CD4-positive, alpha-beta T cell treated with Interleukin-17A for 1 hour (primary cell): ENCODE measurements around the gene CLCF1.

ENCODE experiments used
- DNase-seq: peaks from one replicate; pipeline ENCODE4 v3.0.0-alpha.2; 2020

The CLCF1 gene

DNA sequence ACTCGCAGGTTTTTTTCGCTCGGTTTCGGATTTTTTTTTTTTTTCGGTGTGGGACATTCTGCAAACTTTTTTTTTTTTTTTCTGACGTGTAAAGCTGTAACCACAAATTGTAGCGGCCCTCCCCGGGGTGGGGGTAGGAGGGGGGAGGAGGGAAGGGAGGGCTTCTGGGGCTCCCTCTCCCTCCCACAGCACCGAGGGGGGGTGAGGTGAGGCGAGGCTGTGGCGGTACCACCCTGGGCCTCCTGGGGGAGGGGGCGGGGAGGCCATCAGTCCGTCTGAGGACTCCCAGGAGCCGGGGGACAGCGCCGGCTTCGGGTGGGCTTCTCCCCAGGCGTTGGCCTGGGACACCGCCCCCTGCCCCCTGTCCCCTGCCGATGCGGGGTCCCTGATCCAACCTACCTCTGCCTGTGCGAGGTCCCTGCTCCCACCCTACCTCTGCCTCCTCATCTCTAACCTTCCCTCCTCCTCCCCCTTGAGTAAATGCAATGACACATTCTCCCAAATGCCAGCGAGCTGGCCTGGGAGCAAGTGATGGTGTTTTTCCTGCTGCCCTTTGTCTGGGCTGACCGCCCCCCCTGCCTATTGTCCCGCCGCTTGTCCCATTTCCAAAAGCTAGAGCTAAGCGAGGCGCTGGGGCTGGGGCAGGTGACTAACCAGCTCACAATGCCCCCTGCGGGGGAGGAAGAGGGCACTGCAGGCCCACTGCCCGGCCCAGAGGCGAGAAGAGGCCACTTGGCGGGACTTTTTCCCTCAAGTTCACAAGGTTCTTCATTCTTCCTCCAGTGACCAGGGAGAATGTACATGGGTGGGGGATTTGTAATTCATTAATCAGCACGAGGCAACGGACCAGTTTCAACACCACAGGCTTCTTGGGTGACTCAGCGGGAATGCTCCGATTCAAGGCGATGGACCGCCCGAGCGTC is 511 bp upstream of the CLCF1 start:
- peak; percentile 92 for DNase-seq

GRCh38 chr11:67372321-67372992 is 941 bp downstream of the CLCF1 start:
- DNase-seq: no peak

- DNase-seq: no peak
These were observed 1.5 kb downstream of the CLCF1 start for GRCh38 chr11:67371911-67372320.

DNA sequence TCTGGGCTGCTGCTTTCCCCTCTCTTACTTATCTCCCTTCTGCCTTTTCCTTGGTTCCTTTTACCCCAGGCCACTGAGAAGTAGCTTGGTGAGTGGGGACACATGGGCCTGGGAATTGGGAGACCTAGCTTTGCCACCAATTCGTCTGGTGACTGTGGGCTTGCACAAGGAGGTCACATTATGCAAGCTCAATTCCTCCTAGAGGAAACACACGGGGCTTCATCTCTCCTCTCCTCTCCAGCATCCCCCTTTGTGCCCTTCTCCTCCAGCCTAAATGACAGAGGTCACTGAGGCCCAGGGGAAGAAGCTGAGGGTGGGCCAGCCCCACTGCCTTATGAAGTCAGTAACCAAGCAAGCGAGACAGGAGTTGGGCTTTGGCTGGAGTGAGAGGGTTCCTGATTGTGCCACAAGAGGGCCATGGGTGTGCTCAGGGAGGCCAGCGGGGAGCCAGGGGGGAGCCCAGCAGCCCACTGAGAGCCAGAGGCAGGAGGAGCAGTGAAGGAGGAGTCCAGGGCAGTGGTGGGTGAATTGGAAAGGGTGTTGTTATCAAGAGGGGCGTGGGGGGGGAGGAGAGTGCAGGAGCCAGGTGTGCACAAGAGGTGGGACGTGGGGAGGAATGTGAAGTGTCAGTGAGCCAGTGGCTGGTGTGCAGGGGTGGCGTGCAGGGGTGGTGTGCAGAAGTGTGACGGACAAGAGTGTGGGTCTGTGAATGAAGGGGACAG is 2.0 kb downstream of the CLCF1 start:
- peak; percentile 46 for DNase-seq

- no peak for DNase-seq
These were observed 2.9 kb downstream of the CLCF1 start for GRCh38 chr11:67370351-67371076.

GRCh38 chr11:67369801-67370284 is 3.6 kb downstream of the CLCF1 start:
- no peak for DNase-seq

GRCh38 chr11:67369275-67369674 is 4.1 kb downstream of the CLCF1 start:
- DNase-seq: no peak

DNA sequence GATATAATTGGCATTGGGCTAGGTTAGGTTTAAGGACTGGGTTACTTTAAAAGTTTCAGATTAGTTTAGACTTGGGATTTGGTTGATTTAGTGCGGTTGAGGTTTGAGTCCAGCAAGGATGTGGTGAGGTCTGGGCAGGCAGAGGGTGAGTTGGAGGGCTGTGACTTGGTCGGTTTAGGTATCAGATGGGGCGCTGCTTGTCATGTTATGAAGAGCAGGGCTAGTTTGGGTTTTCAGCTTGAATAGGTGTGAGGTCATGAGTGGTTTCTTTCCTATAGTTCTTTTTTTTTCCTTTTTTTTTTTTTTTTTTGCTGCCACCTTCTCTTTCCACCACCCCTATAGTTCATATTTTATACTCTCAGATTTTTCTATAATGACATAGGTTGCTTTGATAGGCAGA is 4.8 kb downstream of the CLCF1 start:
- peak; percentile 51 for DNase-seq

GRCh38 chr11:67367761-67368227 is 5.6 kb downstream of the CLCF1 start:
- DNase-seq: no peak

DNA sequence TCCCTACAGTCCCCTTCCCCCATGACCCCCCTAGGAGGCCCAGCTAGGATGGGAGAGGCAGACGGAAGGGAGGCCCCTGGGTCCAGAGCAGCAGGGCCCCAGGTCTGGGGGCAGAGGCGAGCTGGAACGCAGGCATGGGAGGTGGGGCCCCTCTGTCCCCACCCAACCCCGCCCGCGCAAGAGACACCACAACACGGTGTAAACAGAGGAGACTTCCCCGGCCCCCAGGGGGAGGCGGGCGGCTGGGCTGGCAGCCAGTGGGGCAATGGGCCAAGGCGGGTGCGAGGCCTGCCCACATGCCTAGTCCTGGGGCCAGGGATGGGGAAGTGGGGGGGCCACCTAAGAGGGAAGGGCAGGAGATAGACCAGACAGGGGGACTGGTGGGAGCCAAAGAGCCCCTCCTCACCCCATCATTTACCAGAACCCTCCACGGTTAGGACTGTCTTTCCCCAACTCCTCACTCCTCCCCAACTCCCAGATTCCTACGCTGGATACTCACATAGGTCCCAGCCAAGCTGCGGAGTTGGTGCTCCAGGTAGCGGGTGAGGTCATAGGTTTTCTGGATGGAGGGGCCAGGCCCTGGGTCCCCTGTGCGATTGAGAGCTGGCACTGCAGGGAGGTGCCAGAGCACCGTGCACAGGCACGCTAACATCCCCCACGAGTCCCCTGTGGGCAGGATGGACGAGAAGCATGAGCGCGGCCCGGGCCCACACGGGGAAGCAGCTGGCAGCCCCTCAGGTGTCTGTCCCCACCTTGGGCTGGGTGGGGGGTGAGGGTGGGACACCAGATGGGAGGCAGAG is 6.2 kb downstream of the CLCF1 start:
- no peak for DNase-seq

- no peak for DNase-seq
These were observed 6.9 kb downstream of the CLCF1 start for GRCh38 chr11:67366546-67366945.

GRCh38 chr11:67365736-67366444 is 7.5 kb downstream of the CLCF1 start:
- DNase-seq: no peak

DNA sequence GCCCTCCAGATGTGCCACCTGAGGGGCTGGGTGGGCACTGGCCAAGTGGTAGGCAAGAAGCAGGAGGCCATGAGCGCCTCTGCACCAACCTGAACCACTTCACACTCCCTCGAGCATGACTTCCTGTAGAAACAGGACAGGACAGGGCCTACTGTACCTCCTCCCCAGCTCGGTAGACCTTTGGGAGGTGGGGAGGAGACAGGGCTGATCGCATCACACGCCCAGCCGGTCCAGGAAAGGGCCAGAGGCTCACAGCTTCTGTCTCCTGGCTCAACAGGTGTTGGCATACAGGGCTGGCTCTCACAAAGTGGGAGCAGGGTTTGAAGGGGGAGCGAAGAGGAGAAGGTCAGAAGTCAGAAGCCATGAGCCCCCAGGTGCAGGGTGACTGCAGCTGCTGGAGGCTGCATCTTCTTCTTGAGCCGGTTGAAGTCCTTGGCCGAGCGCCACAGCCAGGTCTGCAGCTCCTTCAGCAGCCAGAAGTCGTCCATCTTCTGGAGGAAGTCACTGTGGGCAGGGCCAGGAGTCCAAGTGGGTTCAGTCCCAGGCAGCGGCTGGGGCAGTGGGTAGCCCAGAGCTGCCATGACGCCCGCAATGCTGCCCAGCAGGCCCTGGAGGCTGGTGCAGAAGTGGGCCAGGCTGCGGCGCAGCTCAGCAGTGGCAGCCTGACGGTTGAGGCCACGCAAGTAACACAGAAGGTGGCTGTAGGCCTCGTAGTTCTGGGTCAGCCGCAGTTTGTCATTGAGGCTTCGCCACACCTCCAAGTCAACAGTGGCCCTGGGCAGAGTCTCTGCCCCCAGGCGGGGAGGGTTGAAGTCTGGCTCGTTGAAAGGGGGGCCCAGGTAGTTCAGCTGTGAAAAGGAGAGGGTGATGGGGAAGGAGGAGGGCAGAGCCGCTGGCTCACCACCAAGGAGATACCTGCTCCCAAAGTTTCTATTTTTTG is 8.3 kb downstream of the CLCF1 start:
- DNase-seq: no peak

DNA sequence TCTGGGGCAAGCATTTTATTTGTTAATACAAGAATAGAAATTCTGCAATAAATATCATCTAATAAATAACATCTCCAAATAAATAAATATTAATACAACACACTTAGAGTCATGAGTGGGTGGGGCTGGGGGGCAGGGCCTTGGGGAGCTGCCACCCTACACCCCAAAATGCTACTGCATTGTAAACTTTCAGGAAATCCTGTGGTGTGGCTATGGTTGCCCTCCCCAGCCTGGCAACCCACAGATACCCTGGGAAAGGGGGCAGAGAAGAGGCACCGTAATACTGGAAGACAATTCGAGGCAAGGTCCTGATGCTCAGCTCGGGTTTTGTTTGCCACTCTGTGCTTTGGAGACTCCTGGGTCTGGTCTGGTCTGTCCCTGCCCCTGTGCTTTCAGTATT is 9.2 kb downstream of the CLCF1 start:
- DNase-seq: peak; percentile 32

GRCh38 chr11:67357831-67358670 is 15.3 kb downstream of the CLCF1 start:
- no peak for DNase-seq

DNA sequence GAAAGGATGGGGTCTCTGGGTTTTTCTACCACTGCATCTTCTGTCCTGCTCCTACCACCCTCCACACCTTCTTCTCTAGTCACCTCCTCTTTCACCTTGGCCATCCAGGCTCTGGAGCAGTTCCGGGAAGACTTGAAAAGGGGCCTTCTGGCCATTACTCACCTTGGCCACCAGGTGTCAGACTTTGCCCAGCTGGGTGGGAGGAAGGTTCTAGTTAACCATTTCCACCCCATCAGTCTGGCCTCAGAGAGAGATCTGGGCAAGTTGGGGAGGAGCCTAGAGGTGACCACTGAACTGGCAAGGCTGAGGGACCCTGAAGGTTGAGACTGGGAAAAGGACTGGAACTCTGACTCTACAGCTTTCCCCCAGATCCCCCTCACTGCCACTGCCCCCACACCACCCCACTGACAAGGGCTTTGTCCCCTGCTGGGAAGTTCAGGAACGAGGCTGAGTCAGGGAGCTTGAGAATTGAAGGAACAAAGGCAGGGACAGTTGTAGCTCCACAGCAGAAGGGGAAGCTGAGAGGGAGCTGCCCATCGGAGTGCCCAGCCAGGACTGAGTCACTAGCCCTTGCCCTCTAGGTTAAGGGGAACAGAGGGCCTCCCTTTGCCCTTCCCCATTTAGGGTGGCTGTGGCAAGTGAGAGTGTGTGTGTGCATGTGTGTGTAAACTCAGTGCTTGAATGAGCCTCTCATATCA is 16.4 kb downstream of the CLCF1 start:
- peak; percentile 81 for DNase-seq

DNA sequence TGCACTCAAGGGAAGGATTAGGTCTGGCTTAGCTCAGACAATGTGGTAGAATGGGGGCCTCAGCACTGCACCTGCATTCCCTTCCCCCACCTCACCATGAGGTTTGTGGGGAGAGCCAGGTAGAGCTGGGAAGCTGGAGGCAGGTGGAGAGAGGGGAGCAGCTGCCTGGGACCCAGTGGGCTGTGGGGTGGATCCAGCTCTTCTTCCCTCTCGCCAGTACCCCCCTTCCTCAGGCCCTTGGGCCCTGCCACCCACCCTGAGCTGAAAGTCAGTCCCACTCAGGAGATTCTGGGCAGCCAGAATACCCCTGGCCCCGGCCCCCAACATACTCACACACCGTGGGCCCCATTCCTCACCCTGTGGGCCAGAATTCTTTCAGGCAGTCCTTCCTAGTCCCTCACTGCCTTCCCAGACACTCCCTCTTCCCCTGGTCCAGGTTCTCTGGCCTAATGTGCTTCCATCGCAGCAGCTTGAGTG is 17.0 kb downstream of the CLCF1 start:
- DNase-seq: no peak

GRCh38 chr11:67355794-67356386 is 17.5 kb downstream of the CLCF1 start:
- no peak for DNase-seq
